Motor neuron (in vitro differentiated cells): ENCODE results near the gene DACT3. TPM values are rescaled to one million over a fixed set of nuclear protein-coding genes. Genes with fewer than 3 reads are reported as not detected.

Source experiments
- ATAC-seq, 8 experiments: fragments of 200-7000 bp; cut with Tn5 transposase; replicated peaks in 6 of 8; 2 replicates each; pipeline ENCODE4 v1.8.0; 2021; ENCODE audit warnings: mild to moderate bottlenecking in 8 of 8, moderate library complexity in 8 of 8
- H3K27ac ChIP-seq, 2 donors: fragments of 250-450 bp; sonication (Bioruptor Pico); 2 replicates each; pipeline ENCODE4 v1.9.0; 2021; ENCODE audit warnings: antibody characterized with exemption in 2 of 2, mild to moderate bottlenecking in 2 of 2, moderate library complexity in 1 of 2
- H3K4me1 ChIP-seq, 2 donors: fragments of 250-450 bp; sonication (Bioruptor Pico); replicated peaks in 1 of 2; 2 replicates each; pipeline ENCODE4 v1.6.1; 2021; ENCODE audit warnings: antibody characterized with exemption in 2 of 2, mild to moderate bottlenecking in 2 of 2, moderate library complexity in 1 of 2
- H3K4me3 ChIP-seq, 5 donors: fragments of 250-450 bp; sonication (Bioruptor Pico); 2 replicates each; pipeline ENCODE4 v1.9.0; 2021; ENCODE audit warnings: antibody characterized with exemption in 5 of 5, mild to moderate bottlenecking in 5 of 5, moderate library complexity in 4 of 5
- WGBS, 10 experiments: fragments of 450-650 bp; shearing (Covaris generic); methylation state at CpG; one replicate each; pipeline ENCODE4 v1.0.0; 2022; 5-methylcytosine and 5-hydroxymethylcytosine counted together
- in situ Hi-C, 9 experiments: fragments of 400-800 bp; cut with MboI; loops; one replicate each; pipeline ENCODE4 v1.15.0; 2021; ENCODE audit warnings: low sequenced_read_pairs in 9 of 9, low pct_unique_long_range_greater_than_20kb in 2 of 9; ENCODE audit not compliant: unreplicated experiment in 9 of 9
- total RNA-seq, 8 experiments: library from RNA; unstranded; fragments of 300-600 nt; gene quantifications; 2 replicates each; pipeline versions ENCODE4 v1.2.3 to v1.2.4, GENCODE V29; 2022

DACT3 gene
- total RNA-seq, 8 experiments from 2014 or later, result 1.9 to 16.3 (median 10.4) TPM

DNA sequence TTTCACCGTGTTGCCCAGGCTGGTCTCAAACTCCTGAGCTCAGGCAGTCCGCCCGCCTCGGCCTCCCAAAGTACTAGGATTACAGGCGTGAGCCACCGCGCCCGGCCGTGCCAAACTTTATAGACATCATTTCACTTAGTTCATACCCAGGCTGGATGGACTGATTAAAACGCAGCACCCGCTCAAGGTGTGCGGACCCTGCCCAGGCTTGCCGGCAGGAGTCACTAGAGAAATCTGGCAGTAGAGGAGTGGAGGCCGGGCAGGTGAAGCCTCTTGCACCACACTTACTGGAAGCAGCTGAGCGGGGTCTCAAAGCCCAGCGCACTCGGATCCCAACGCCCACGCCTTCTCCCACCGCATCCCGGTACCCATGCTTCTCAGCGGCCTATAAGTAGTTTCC is 47.5 kb downstream of the DACT3 start:
- Histone ChIP-seq H3K4me1 (peaks cover 3 to 7% of the 10 kb centered on the region in 2 donors), H3K4me3 (no peak overlapping the region), H3K27ac (no peak overlapping the region)
- ATAC-seq, result no peak
- 74 to 95% (median 93%) methylated on average over 3 to 12 of the region's 22 CpGs; no CpG with 5 or more reads in 4 of the 10 experiments for WGBS, 10 experiments
- in situ Hi-C loops, result loop anchor here in 2 of 9 experiments (10.0 to 25.0 kb wide), 2 partner anchors 51 to 224 kb away; partner anchors contain the start of gene DACT3 (in 1 of the 2)

DNA sequence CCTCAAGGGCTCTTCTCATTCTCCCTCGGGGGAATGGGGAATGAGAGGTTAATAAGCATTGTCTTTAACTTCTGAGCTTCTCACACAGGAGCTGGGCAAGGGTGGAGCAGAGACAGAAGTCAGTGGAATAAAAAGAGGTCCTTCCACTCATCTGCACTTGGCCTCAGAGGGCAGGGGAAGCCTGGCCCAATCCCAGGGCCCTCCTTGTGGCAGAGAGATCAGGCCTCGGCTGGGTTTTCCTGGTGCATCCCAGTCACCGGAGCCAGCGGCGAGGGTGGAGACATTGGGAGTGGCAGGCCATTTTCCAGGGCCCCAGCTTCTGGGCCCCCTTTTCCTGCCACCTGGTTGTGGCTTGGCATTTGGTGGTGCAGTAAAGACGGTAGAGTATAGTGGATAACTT is 49.2 kb downstream of the DACT3 start:
- in situ Hi-C loops, result loop anchor here in 2 of 9 experiments (10.0 to 25.0 kb wide), 2 partner anchors 53 to 226 kb away; partner anchors contain the start of gene DACT3 (in 1 of the 2)
- Histone ChIP-seq H3K4me1 (peaks cover under 1 to 3% of the 10 kb centered on the region in 2 donors), H3K4me3 (no peak overlapping the region), H3K27ac (no peak overlapping the region)
- 0 to 100% (median 83%) methylated on average over 1 to 5 of the region's 6 CpGs; no CpG with 5 or more reads in 4 of the 10 experiments for WGBS, 10 experiments
- ATAC-seq, result no peak

DNA sequence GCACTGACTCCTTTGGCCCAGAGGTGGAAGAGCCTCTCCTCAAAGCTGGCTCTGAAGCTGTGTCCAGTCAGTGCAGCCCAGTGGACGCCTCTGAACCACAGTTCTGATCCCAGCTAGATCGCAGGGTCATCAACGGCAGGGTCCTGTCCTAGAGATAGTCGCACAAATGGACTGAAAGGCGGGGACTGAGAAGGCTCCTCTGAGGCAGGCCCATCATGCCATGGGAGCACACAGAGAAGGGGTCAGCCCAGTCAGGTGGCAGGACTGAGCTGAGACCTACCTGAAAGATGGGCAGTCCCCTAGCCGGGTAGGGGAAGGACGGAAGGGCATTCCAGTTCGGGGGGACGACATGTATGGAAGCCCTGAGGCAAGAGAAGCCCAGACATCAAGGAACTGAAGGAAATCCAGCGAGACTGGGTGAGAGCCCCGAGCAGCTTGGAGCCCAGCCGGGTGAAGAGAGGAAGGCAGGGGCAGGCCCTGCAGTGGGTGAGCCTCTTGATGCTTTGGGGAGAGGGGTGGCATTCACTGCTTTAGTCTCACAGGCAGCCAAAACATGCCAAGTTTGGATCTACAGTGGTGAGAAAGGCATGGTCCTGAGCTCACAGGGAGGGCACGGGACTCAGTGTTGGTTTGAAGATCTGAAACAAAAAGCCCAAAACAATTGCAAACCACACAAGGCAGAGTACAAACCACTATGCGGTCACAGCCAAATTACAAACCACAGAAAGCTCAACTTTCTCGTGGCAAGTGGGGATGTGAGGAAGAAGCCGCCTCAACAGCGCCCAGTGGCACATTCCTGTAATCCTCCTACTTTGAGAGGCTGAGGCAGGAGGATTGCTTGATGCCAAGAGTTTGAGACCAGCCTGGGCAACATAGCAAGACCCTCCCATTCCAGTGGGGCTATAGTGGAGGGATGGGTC is 49.9 kb downstream of the DACT3 start:
- Histone ChIP-seq H3K4me3 (no peak overlapping the region), H3K27ac (no peak overlapping the region), H3K4me1 (peaks cover 0 to 3% of the 10 kb centered on the region in 2 donors)
- in situ Hi-C loops, result loop anchor here in 2 of 9 experiments (10.0 to 25.0 kb wide), 2 partner anchors 54 to 226 kb away; partner anchors contain the start of gene DACT3 (in 1 of the 2)
- peak in 1 of 8 experiments; percentile 3 for ATAC-seq
- 33 to 97% (median 83%) methylated on average over 1 to 8 of the region's 17 CpGs; no CpG with 5 or more reads in 1 of the 10 experiments for WGBS, 10 experiments

DNA sequence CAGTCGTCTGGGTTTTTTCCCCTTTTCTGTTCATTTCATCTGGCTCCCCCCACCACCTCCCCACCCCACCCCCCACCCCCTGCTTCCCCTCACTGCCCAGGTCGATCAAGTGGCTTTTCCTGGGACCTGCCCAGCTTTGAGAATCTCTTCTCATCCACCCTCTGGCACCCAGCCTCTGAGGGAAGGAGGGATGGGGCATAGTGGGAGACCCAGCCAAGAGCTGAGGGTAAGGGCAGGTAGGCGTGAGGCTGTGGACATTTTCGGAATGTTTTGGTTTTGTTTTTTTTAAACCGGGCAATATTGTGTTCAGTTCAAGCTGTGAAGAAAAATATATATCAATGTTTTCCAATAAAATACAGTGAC is 50.6 kb downstream of the DACT3 start:
- Histone ChIP-seq H3K4me3 (no peak overlapping the region), H3K27ac (no peak overlapping the region), H3K4me1 (peaks cover 0 to 3% of the 10 kb centered on the region in 2 donors)
- WGBS, 10 experiments, result no CpG with 5 or more reads among the region's 5 CpGs
- in situ Hi-C loops, result loop anchor here in 2 of 9 experiments (10.0 to 25.0 kb wide), 2 partner anchors 54 to 227 kb away; partner anchors contain the start of gene DACT3 (in 1 of the 2)
- ATAC-seq, result no peak

DNA sequence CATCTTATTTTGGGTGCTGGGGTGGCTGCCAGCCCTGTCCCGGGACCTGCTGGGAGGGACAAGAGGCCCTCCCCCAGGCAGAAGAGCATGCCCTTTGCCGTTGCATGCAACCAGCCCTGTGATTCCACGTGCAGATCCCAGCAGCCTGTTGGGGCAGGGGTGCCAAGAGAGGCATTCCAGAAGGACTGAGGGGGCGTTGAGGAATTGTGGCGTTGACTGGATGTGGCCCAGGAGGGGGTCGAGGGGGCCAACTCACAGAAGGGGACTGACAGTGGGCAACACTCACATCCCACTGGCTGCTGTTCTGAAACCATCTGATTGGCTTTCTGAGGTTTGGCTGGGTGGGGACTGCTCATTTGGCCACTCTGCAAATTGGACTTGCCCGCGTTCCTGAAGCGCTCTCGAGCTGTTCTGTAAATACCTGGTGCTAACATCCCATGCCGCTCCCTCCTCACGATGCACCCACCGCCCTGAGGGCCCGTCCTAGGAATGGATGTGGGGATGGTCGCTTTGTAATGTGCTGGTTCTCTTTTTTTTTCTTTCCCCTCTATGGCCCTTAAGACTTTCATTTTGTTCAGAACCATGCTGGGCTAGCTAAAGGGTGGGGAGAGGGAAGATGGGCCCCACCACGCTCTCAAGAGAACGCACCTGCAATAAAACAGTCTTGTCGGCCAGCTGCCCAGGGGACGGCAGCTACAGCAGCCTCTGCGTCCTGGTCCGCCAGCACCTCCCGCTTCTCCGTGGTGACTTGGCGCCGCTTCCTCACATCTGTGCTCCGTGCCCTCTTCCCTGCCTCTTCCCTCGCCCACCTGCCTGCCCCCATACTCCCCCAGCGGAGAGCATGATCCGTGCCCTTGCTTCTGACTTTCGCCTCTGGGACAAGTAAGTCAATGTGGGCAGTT is 51.2 kb downstream of the DACT3 start:
- H3K27ac ChIP-seq, result no peak overlapping the region
- H3K4me3 ChIP-seq, result no peak overlapping the region
- ATAC-seq, result no peak
- in situ Hi-C loops, result loop anchor here in 2 of 9 experiments (10.0 to 25.0 kb wide), 2 partner anchors 55 to 228 kb away; partner anchors contain the start of gene DACT3 (in 1 of the 2)
- H3K4me1 ChIP-seq, result peaks cover 0 to 6% of the 10 kb centered on the region in 2 donors
- 50 to 85% (median 71%) methylated on average over 2 to 21 of the region's 30 CpGs; no CpG with 5 or more reads in 3 of the 10 experiments for whole genome bisulfite sequencing, 10 experiments

DNA sequence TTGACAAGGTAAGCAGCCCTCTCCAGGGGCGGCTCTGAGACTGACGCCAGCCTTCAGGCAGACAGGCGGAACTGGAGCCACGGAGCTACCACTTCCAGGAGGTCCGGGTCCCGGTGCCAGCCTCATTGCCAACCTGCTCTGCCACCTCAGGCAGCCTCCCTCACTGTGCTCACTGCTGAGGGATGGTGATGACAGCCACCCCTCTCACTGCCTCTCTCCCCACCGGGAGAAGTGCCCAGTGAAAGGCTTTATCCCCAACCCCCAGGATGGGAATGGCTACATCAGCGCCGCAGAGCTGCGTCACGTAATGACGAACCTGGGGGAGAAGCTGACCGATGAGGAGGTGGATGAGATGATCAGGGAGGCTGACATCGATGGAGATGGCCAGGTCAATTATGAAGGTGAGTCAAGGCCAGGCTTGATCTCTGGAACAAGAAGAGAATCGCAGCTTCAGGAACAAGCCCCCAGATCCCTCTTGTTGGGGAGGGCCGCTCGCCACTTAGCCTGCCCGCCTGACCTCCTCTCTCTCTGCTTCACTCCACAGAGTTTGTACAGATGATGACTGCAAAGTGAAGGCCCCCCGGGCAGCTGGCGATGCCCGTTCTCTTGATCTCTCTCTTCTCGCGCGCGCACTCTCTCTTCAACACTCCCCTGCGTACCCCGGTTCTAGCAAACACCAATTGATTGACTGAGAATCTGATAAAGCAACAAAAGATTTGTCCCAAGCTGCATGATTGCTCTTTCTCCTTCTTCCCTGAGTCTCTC is 52.2 kb downstream of the DACT3 start:
- peaks cover 6 to 10% of the 10 kb centered on the region in 2 donors for H3K4me1 ChIP-seq
- WGBS, 10 experiments, result 97 to 100% (median 97%) methylated on average over 2 to 19 of the region's 27 CpGs; no CpG with 5 or more reads in 5 of the 10 experiments
- ATAC-seq, result peak in 1 of 8 experiments; percentile 8
- no peak overlapping the region for H3K27ac ChIP-seq
- in situ Hi-C loops, result loop anchor here in 1 of 9 experiments (25.0 kb wide), 1 partner anchor 229 kb away; no protein-coding TSS in a partner anchor
- no peak overlapping the region for H3K4me3 ChIP-seq

DNA sequence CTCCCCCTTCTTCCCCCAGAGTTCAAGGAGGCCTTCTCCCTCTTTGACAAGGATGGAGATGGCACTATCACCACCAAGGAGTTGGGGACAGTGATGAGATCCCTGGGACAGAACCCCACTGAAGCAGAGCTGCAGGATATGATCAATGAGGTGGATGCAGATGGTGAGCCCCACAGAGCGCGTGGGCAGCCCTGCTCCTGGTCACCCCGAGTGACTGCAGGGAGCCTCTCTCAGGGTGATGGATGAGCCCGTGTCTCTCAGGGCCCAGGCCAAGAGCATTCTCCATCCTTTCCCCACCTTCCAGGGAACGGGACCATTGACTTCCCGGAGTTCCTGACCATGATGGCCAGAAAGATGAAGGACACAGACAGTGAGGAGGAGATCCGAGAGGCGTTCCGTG is 52.8 kb downstream of the DACT3 start:
- WGBS, 10 experiments, result 20 to 100% (median 92%) methylated on average over 1 to 2 of the region's 9 CpGs; no CpG with 5 or more reads in 6 of the 10 experiments
- Histone ChIP-seq H3K4me3 (no peak overlapping the region), H3K27ac (no peak overlapping the region), H3K4me1 (peaks cover 12 to 15% of the 10 kb centered on the region in 2 donors)
- no peak for ATAC-seq
- in situ Hi-C loops, result loop anchor here in 1 of 9 experiments (25.0 kb wide), 1 partner anchor 229 kb away; no protein-coding TSS in a partner anchor

DNA sequence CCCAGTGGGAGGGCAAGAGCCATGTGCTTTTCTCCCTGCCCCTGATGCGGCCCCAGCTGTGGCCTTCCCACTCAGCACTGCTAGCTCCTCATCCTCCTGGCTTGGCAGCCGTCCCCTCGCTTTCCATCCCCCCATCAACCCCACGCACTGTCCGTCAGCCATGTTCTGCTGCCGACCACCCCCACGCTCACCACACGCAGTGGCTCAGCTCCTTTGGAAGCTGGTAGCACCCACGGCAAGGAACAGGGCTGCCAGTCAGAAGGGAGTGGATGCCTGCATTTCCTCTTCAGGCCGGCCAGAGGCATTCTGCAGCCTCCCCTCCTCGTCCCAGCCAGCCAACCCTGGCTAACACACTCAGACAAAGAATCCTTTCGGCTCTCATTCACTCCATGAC is 53.5 kb downstream of the DACT3 start:
- Histone ChIP-seq H3K27ac (no peak overlapping the region), H3K4me3 (no peak overlapping the region), H3K4me1 (peaks cover 18 to 21% of the 10 kb centered on the region in 2 donors)
- WGBS, 10 experiments, result 74 to 90% (median 79%) methylated on average over 1 to 3 of the region's 12 CpGs; no CpG with 5 or more reads in 6 of the 10 experiments
- no peak for ATAC-seq
- in situ Hi-C loops, result loop anchor here in 1 of 9 experiments (25.0 kb wide), 1 partner anchor 230 kb away; no protein-coding TSS in a partner anchor

DNA sequence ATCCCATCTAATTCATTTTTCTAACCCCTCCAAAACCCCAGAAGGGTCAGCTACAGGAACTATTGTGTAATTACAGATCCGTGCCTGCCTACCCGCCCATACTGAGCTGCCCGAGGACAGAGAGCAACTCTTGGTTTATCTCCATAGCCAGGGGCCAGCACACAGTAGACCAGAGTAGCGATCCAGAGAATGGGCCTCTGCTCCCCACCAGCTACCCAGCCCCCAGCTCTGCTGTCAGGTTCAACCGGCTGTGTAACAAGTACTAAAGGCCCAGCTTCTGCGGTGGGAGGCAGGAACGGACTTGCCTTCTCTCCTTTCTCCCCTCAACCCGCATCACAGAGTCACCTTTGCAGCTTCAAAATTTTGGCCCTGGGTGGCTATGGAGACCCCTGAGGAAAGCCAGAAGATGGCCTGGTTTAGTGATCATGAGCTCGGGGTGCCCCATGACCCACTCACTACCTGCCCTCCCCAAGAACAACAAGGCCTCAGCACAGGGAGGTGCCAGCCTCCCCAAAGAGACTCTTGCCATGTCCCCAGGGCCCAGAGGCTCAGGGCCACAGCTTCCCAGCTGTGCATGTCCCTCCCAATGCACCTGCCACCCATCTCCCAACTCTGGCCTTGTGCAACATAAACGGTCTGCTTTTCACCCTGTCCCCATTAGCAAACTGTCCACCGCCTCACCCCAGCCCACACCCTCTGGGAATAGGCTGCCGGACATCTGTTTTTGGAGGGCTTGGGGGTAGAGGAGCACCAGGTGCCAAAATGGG is 54.1 kb downstream of the DACT3 start:
- 8 to 100% (median 96%) methylated on average over 1 to 5 of the region's 12 CpGs; no CpG with 5 or more reads in 5 of the 10 experiments for WGBS, 10 experiments
- peaks cover 18 to 21% of the 10 kb centered on the region in 2 donors for H3K4me1 ChIP-seq
- no peak overlapping the region for H3K4me3 ChIP-seq
- ATAC-seq, result no peak
- H3K27ac ChIP-seq, result no peak overlapping the region
- in situ Hi-C loops, result loop anchor here in 1 of 9 experiments (25.0 kb wide), 1 partner anchor 230 kb away; no protein-coding TSS in a partner anchor

DNA sequence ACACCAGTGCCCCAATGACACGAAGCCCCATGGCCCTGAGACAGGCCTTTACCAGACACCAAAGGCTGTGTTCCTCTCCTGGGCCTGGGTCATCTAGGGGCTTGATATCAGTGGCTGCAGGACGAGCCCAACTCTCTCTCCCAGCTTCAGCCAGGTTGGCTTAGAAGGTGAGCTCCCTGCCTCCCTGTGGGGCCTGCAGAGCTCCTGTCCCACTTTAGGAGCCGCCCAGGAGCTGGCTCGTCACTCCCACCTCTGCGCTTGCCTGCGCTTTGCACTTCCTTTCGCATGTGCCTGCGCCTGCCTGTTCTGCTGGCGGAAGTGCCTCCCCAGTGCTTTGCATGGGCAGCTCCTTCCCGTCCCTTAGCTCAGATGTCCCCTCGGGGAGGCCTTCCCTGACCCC is 55.0 kb downstream of the DACT3 start:
- 60 to 100% (median 95%) methylated on average over 1 to 5 of the region's 11 CpGs; no CpG with 5 or more reads in 4 of the 10 experiments for WGBS, 10 experiments
- in situ Hi-C loops, result loop anchor here in 1 of 9 experiments (25.0 kb wide), 1 partner anchor 231 kb away; no protein-coding TSS in a partner anchor

DNA sequence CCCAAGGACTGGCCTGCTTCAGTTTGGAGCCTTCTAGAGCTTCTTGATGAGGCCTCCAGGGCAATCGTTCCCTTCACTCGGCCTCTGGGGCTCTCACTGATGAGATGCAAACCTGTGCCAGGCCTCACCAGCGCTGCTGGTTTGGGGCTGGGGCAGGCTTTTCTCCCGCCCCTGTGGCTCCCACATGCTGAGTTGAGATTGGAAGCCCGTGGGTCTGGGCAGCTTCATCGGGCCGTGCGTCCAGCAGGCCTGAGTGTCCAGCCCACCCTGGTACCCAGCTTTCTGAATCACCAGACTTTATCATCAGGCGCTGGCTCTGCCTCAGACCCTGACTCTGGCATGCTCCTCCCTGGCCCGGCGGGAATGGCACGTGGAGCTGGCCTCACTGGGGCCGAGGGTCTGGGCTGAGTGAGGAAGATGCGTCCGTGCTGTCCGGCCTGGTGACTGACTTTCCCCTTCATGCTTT is 55.6 kb downstream of the DACT3 start:
- no peak for ATAC-seq
- H3K4me1 ChIP-seq, result peaks cover 18 to 21% of the 10 kb centered on the region in 2 donors
- H3K4me3 ChIP-seq, result no peak overlapping the region
- in situ Hi-C loops, result loop anchor here in 1 of 9 experiments (25.0 kb wide), 1 partner anchor 232 kb away; no protein-coding TSS in a partner anchor
- H3K27ac ChIP-seq, result no peak overlapping the region
- 70 to 95% (median 89%) methylated on average over 2 to 10 of the region's 16 CpGs; no CpG with 5 or more reads in 6 of the 10 experiments for WGBS, 10 experiments

More for the DNA sequence above, 55.0 kb downstream of the DACT3 start:
- Histone ChIP-seq H3K27ac (no peak overlapping the region), H3K4me1 (peaks cover 18 to 21% of the 10 kb centered on the region in 2 donors), H3K4me3 (no peak overlapping the region)
- no peak for ATAC-seq
